Liver (tissue), 9 donors: Measurements from ENCODE around the gene ATP7B. TPM values are rescaled to one million over a fixed set of nuclear protein-coding genes. Genes with fewer than 3 reads are reported as not detected.

Experiments used
- DNase-seq: peaks from one replicate; pipeline ENCODE4 v3.0.0-alpha.2; 2017; ENCODE audit warnings: low spot score
- H3K27ac ChIP-seq, 2 donors: one replicate each; pipeline ENCODE4 v1.7.0; 2013; ENCODE audit warnings: inconsistent platforms in 2 of 2, low read length in 2 of 2, control low read depth in 1 of 2, low read depth in 1 of 2, mild to moderate bottlenecking in 1 of 2
- H3K27me3 ChIP-seq, 4 donors: one replicate each; pipeline versions ENCODE4 v1.6.1 to v1.7.0; 2013; ENCODE audit warnings: low read length in 3 of 4, inconsistent platforms in 1 of 4, mild to moderate bottlenecking in 1 of 4, moderate library complexity in 1 of 4; ENCODE audit not compliant: control insufficient read depth in 4 of 4, insufficient read depth in 4 of 4
- H3K36me3 ChIP-seq, 4 donors: one replicate each; pipeline versions ENCODE4 v1.6.1 to v1.7.0; 2013; ENCODE audit warnings: low read length in 3 of 4, mild to moderate bottlenecking in 3 of 4, low read depth in 1 of 4, moderate library complexity in 1 of 4; ENCODE audit not compliant: control insufficient read depth in 4 of 4, insufficient read depth in 3 of 4
- H3K4me1 ChIP-seq, 4 donors: one replicate each; pipeline versions ENCODE4 v1.6.1 to v1.7.0; 2013; ENCODE audit warnings: low read length in 3 of 4, mild to moderate bottlenecking in 3 of 4, moderate library complexity in 1 of 4; ENCODE audit not compliant: control insufficient read depth in 4 of 4, insufficient read depth in 4 of 4
- H3K4me3 ChIP-seq, 3 donors: one replicate each; pipeline versions ENCODE4 v1.6.1 to v1.7.0; 2013; ENCODE audit warnings: low read length in 3 of 3, control low read depth in 1 of 3, low read depth in 1 of 3, mild to moderate bottlenecking in 1 of 3
- H3K9ac ChIP-seq, 2 donors: one replicate each; pipeline ENCODE4 v1.7.0; 2013; ENCODE audit warnings: low read length in 2 of 2, mild to moderate bottlenecking in 2 of 2, moderate library complexity in 2 of 2, control low read depth in 1 of 2, low read depth in 1 of 2
- H3K9me3 ChIP-seq, 4 donors: one replicate each; pipeline versions ENCODE4 v1.6.1 to v1.7.0; 2013; ENCODE audit warnings: low read length in 3 of 4; ENCODE audit not compliant: control insufficient read depth in 4 of 4
- ATF3 ChIP-seq: IDR thresholded peaks from 2 replicates; pipeline ENCODE4 v1.6.1; 2016; ENCODE audit warnings: antibody characterized with exemption
- CTCF ChIP-seq: fragments of 150-350 bp; IDR thresholded peaks from 2 replicates; pipeline ENCODE4 v1.5.1; 2017; ENCODE audit warnings: improper control_type of control experiment, low read depth, low read length; ENCODE audit not compliant: missing input control
- HNF4A ChIP-seq, 2 donors: conservative IDR thresholded peaks; 2 replicates each; pipeline ENCODE4 v1.6.1; 2016; ENCODE audit warnings: antibody characterized with exemption in 2 of 2, mild to moderate bottlenecking in 2 of 2
- HNF4G ChIP-seq: IDR thresholded peaks from 2 replicates; pipeline ENCODE4 v1.6.1; 2016; ENCODE audit warnings: antibody characterized with exemption
- JUND ChIP-seq, 2 donors: IDR thresholded peaks; 2 replicates each; pipeline ENCODE4 v1.6.1; 2016; ENCODE audit warnings: antibody characterized with exemption in 2 of 2
- MAX ChIP-seq: IDR thresholded peaks from 2 replicates; pipeline ENCODE4 v1.6.1; 2016; ENCODE audit warnings: antibody characterized with exemption
- NR2F2 ChIP-seq: IDR thresholded peaks from 2 replicates; pipeline ENCODE4 v1.6.1; 2016; ENCODE audit warnings: antibody characterized with exemption
- RAD21 ChIP-seq, 2 donors: IDR thresholded peaks; 2 replicates each; pipeline ENCODE4 v1.6.1; 2016; ENCODE audit warnings: antibody characterized with exemption in 2 of 2, mild to moderate bottlenecking in 2 of 2
- REST ChIP-seq: IDR thresholded peaks from 2 replicates; pipeline ENCODE4 v1.6.1; 2016; ENCODE audit warnings: antibody characterized with exemption, mild to moderate bottlenecking
- SP1 ChIP-seq: IDR thresholded peaks from 2 replicates; pipeline ENCODE4 v1.6.1; 2018; ENCODE audit warnings: antibody characterized with exemption, mild to moderate bottlenecking
- TAF1 ChIP-seq: conservative IDR thresholded peaks from 2 replicates; pipeline ENCODE4 v1.6.1; 2016; ENCODE audit warnings: antibody characterized with exemption, mild to moderate bottlenecking
- YY1 ChIP-seq: IDR thresholded peaks from 2 replicates; pipeline ENCODE4 v1.6.1; 2016; ENCODE audit warnings: antibody characterized with exemption, mild to moderate bottlenecking
- ZBTB33 ChIP-seq: IDR thresholded peaks from 2 replicates; pipeline ENCODE4 v1.6.1; 2016; ENCODE audit warnings: antibody characterized with exemption
- WGBS: extraction: QIAGEN DNeasy Blood & Tissue Kit; methylation state at CpG from one replicate; pipeline ENCODE4 v1.1.7; 2013; 5-methylcytosine and 5-hydroxymethylcytosine counted together
- polyA plus RNA-seq, 2 donors: library from polyadenylated mRNA; stranded (reverse) in 1 of 2; unstranded in 1 of 2; fragments of 200-250 nt in 1 of 2; fragments of >200 nt in 1 of 2; fragmentation: Nextera tagmentation in 1 of 2; extraction: Ambion mirVana in 1 of 2; gene quantifications; one replicate each; pipeline versions ENCODE4 v1.2.1 to v1.2.3, GENCODE V29; 2013 to 2015
- total RNA-seq, 2 donors: library from RNA; depleted of rRNA; stranded (reverse); fragments of >200 nt; gene quantifications; one replicate each; pipeline ENCODE4 v1.2.3, GENCODE V29; 2014
- donor health status: healthy.
- donor health status: healthy.
- donor health status: healthy.
- donor health status: healthy.
- donor health status: healthy.

ATP7B gene
- total and polyA plus RNA-seq, 4 donors, result 8.0 to 37.7 (median 22.1) TPM

- peaks cover 0 to 10% (median 1%) of the 10 kb centered on the region in 4 donors for H3K36me3 ChIP-seq
- no peak for DNase-seq
Measured at GRCh38 chr13:51920267-51920666, 91.0 kb downstream of the ATP7B start.

More at GRCh38 chr13:51920267-51920666, 91.0 kb downstream of the ATP7B start:
- Histone ChIP-seq H3K9me3 (no peaks in the 10 kb centered on the region), H3K27me3 (no peaks in the 10 kb centered on the region), H3K9ac (no peak overlapping the region), H3K27ac (no peak overlapping the region), H3K4me1 (peaks cover 0 to 11% (median 5%) of the 10 kb centered on the region in 4 donors), H3K4me3 (no peak overlapping the region)
- no peak for TF ChIP-seq ZBTB33
- no peak for TF ChIP-seq SP1
- TF ChIP-seq CTCF, result no peak
- no peak for TF ChIP-seq JUND (IDR thresholded peaks at IDR 0.05)
- TF ChIP-seq ATF3, result no peak
- TF ChIP-seq TAF1, result no peak
- TF ChIP-seq RAD21 (IDR thresholded peaks at IDR 0.05), result no peak
- no peak for TF ChIP-seq NR2F2
- TF ChIP-seq HNF4G, result no peak
- no peak for TF ChIP-seq YY1
- no peak for TF ChIP-seq REST
- no peak for TF ChIP-seq HNF4A (conservative IDR thresholded peaks at IDR 0.05)
- no peak for TF ChIP-seq MAX
- 79% methylated on average over 3 of the region's 3 CpGs for WGBS
